ENCODE results near the gene ELOVL5.
"Not testable (repeated sequence)": the region's sequence is repeated elsewhere in the genome, so short reads cannot be mapped to it uniquely, and the experiment has no call there.

ELOVL5 gene

GRCh38 chr6:53306217-53306616 is 42.5 kb downstream of the ELOVL5 start:
- not testable (repeated sequence) for H3K4me3 ChIP-seq (ENCODE audit: low read depth, low read length)

- H3K4me3 ChIP-seq (ENCODE audit: low read depth, low read length): not testable (repeated sequence)
These were observed 43.2 kb downstream of the ELOVL5 start for GRCh38 chr6:53305506-53306005.

GRCh38 chr6:53304953-53305352 is 43.8 kb downstream of the ELOVL5 start:
- not testable (repeated sequence) for H3K4me3 ChIP-seq (ENCODE audit: low read depth, low read length)

- H3K4me3 ChIP-seq (ENCODE audit: low read depth, low read length): no peak overlapping the region
These were observed 45.9 kb downstream of the ELOVL5 start for GRCh38 chr6:53302678-53303360.

- no peak overlapping the region for H3K4me3 ChIP-seq (ENCODE audit: low read depth, low read length)
These were observed 46.8 kb downstream of the ELOVL5 start for GRCh38 chr6:53301801-53302537.

DNA sequence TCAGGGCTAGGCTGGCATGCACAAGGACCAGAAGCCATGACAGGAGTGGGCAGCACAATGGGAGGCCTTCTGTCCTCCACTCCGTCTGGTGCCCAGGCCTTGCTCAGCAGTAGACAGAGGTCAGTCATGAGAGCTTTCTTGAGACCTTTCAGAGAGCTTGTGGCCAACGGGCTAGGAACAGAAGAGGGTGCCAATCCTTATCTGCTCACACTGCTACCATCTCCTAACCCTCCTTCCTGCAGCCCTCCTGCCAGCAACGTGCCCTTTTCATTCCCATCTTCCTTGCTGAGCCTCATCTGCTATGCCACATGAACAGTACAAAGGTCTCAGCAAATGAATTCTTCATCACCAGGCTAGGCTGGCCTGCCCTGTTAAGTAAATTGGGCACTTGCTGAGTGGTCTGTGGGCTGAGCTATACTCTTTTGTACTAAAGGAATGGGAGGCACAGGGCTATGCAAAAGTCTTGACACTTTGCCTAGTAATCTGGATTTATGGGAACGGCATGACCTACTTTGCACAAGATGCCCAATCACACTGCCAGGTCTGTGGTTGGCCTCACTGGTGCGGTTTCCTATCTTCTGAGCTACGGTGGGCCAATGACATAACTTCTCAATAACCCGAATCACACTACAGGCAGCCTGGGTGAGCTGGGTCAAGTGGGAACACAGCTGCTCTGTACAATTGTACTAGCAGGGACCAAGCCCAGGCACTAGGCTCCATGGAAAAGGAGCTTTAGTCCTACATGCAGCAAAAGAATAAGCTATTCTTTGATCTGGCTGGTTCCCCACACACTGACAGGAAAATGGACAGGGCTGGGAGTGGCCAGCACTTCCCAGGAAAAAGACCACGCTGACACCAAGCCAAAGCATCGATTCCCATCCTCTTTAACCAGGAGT is 47.8 kb downstream of the ELOVL5 start:
- no peak overlapping the region for H3K4me3 ChIP-seq (ENCODE audit: low read depth, low read length)

- no peak overlapping the region for H3K4me3 ChIP-seq (ENCODE audit: low read depth, low read length)
These were observed 49.3 kb downstream of the ELOVL5 start for GRCh38 chr6:53299331-53300005.

- no peak overlapping the region for H3K4me3 ChIP-seq (ENCODE audit: low read depth, low read length)
These were observed 51.7 kb downstream of the ELOVL5 start for GRCh38 chr6:53297004-53297403.

DNA sequence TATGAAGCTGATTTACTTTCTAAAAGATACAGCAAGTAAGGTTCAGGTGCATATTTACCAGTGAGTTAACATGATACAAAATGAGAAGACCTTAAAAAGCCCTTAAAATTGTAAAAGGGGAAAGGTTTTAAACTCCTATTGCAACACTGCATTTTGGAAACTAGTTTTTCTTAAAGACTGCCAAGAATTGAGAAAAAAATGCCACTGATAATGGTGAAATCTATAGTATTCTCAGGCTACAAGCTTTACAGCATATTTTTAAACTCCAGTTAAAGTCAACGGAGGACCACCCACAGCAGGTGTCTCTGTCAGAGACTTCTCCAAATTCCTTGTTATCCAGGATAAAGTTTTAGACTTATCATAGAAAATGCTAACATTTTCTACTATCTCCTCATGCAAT is 53.6 kb downstream of the ELOVL5 start:
- H3K4me3 ChIP-seq (ENCODE audit: low read depth, low read length): no peak overlapping the region

- H3K4me3 ChIP-seq (ENCODE audit: low read depth, low read length): no peak overlapping the region
These were observed 54.1 kb downstream of the ELOVL5 start for GRCh38 chr6:53294611-53295010.

- H3K4me3 ChIP-seq (ENCODE audit: low read depth, low read length): no peak overlapping the region
These were observed 54.7 kb downstream of the ELOVL5 start for GRCh38 chr6:53294095-53294494.

DNA sequence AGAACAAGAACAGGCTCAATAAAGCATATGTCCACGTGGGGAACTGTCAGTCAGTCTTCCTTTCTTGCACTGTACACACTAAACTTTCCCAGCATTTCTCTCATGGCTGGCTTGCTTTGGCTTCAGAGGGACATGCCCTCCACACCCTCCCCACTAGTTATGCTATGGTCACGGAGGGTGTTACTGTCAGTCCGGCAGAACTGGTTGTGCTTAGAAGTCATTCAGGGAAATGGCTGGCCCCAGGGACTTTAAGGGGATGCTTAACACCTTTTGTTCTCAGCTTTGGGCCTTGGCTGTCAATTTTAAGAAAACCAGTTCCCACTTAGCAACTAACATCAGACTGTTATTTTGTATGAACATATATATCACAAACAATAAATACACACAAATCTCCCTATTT is 55.1 kb downstream of the ELOVL5 start:
- H3K4me3 ChIP-seq (ENCODE audit: low read depth, low read length): no peak overlapping the region

DNA sequence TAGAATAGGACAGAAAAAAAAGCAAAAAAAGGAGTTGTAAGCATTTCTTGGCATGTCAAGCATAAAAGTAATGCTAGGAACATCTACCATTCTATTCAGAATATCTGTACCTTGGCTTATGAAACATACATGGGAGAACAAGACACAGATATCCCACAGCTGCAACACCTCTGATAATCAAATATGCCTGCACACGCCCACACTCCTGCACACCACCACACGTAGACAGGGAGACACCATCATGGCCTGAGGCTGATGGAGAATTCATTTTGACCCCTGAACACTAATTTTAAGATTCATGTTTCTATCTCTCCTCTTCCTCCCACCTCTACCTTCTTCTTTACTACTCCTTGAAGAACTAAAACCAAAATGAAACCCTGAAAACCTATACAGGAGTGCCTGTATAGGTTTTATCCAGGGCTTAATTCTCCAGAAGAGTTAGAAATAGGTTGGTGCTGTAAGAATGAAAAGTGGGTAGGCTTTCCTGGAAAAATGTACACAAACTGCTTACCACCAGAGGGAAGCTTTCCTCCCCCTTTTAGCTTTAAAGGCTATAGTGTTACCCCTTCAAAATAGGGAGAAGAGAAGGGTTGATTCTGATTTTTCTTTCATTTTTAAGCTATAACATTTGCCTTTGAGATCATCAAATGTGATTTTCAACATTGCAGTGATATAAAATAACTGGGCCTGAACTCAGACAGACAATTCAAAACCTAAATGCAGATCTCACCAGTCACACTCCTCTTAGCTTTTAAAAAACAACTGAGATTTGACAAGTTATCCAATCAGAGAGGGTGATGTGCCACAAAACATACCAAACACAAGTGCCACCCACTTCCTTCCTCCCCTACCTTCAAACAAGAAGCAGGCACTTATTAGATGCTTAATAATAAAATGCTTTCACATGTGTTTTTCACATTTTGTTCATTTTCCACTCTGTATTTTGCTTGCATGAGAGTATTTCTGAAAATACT is 57.9 kb downstream of the ELOVL5 start:
- H3K4me3 ChIP-seq (ENCODE audit: low read depth, low read length): no peak overlapping the region

- H3K4me3 ChIP-seq (ENCODE audit: low read depth, low read length): no peak overlapping the region
These were observed 61.2 kb downstream of the ELOVL5 start for GRCh38 chr6:53287336-53288225.

DNA sequence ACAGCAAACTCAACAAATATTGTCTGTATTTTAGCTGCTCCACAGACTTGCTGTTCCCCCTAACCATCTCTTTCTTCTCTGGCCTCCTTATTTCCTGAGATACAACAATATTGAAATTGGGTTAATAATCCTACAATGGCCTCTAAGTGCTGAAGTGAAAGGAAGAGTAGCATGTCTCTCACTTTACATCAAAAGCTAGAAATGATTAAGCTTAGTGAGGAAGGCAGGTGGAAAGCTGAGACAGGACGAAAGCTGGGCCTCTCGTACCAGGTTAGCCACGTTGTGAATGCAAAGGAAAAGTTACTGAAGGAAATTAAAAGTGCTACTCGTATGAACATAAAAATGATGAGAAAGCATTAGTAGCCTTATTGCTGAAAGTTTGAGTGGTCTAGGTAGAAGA is 63.8 kb downstream of the ELOVL5 start:
- no peak overlapping the region for H3K4me3 ChIP-seq (ENCODE audit: low read depth, low read length)

GRCh38 chr6:53282741-53283140 is 66.0 kb downstream of the ELOVL5 start:
- no peak overlapping the region for H3K4me3 ChIP-seq (ENCODE audit: low read depth, low read length)

DNA sequence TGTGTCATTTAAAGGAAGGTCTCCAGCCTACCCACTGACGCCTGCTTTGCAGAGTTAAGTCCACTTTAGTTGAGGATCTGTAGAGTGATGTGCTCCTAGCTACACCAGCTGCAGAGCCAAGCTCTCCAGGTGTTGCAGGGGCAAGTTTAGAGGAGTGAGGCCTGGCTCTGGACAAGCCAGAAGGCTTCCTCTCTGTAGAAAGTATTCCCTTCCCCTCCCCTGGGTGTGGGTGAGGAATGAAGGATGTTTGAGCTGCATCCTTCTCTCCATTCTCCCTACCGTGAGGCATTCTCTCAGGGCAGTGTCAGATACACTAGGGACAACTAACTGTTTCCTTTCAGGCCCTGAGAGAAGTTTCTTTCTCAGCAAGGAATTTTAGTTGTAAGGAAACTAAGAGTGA is 66.5 kb downstream of the ELOVL5 start:
- H3K4me3 ChIP-seq (ENCODE audit: low read depth, low read length): no peak overlapping the region

GRCh38 chr6:53281518-53282215 is 67.1 kb downstream of the ELOVL5 start:
- no peak overlapping the region for H3K4me3 ChIP-seq (ENCODE audit: low read depth, low read length)

Measured in iPS-11a (cell line).